Urinary bladder (tissue), 4 donors: ENCODE data around the gene BRME1. TPM values are rescaled to one million over a fixed set of nuclear protein-coding genes. Genes with fewer than 3 reads are reported as not detected.

Experiments
- DNase-seq: peaks from one replicate; pipeline ENCODE4 v3.0.0-alpha.2; 2015; ENCODE audit errors: extremely low spot score
- H3K27ac ChIP-seq: one replicate; pipeline ENCODE4 v1.5.1; 2013; ENCODE audit warnings: low read depth, mild to moderate bottlenecking, moderate library complexity
- H3K36me3 ChIP-seq: one replicate; pipeline ENCODE4 v1.6.1; 2013; ENCODE audit warnings: mild to moderate bottlenecking, moderate library complexity; ENCODE audit not compliant: insufficient read depth
- H3K4me1 ChIP-seq: one replicate; pipeline ENCODE4 v1.6.1; 2013; ENCODE audit warnings: mild to moderate bottlenecking, moderate library complexity; ENCODE audit not compliant: insufficient read depth
- H3K4me3 ChIP-seq: one replicate; pipeline ENCODE4 v1.5.1; 2013; ENCODE audit warnings: low read depth, low read length
- WGBS: extraction: QIAGEN DNeasy Blood & Tissue Kit; methylation state at CpG from one replicate; pipeline ENCODE4 v1.1.7; 2013; 5-methylcytosine and 5-hydroxymethylcytosine counted together
- polyA plus RNA-seq: library from polyadenylated mRNA; stranded (reverse); fragments of 200-250 nt; gene quantifications from one replicate; pipeline ENCODE4 v1.2.3, GENCODE V29; 2013
- total RNA-seq: library from RNA; depleted of rRNA; stranded (reverse); fragments of >200 nt; gene quantifications from one replicate; pipeline ENCODE4 v1.2.3, GENCODE V29; 2014
- donor health status: healthy with polysubstance abuse.
- donor health status: healthy.

BRME1 gene
- total and polyA plus RNA-seq, 2 donors: 2.0 to 2.2 TPM

DNA sequence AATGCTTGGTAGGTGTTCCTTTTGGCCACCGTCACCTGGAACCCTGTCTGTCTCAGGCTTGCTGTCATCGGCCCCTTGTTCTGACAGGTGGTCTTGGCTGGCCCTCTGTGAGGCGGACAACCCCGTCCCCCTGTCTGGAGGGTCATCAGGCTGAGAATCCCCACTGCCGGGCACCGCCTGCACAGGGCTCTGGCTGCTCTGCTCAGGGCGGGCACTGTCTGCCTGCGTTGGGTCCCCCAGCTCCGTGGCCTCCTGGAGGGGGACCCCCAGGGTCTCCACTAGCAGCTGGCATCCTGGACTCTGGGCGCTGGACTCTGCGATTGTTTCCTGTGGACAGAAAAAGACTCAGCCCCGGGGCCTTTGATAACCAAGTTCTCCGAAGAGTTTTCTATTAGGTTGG, 15.8 kb downstream of the BRME1 start:
- no peak overlapping the region for H3K27ac ChIP-seq
- no peaks in the 10 kb centered on the region for H3K36me3 ChIP-seq
- 91% methylated on average over 13 of the region's 13 CpGs for WGBS
- DNase-seq: no peak
- H3K4me1 ChIP-seq: no peaks in the 10 kb centered on the region
- no peak overlapping the region for H3K4me3 ChIP-seq

GRCh38 chr19:13888281-13888680, 17.6 kb downstream of the BRME1 start:
- 82% methylated on average over 16 of the region's 16 CpGs for WGBS

GRCh38 chr19:13887517-13887916, 18.4 kb downstream of the BRME1 start:
- Histone ChIP-seq H3K4me3 (no peak overlapping the region), H3K36me3 (no peaks in the 10 kb centered on the region), H3K27ac (no peak overlapping the region), H3K4me1 (no peaks in the 10 kb centered on the region)
- 65% methylated on average over 5 of the region's 5 CpGs for whole genome bisulfite sequencing
- no peak for DNase-seq

More at GRCh38 chr19:13888281-13888680, 17.6 kb downstream of the BRME1 start:
- no peak overlapping the region for H3K4me3 ChIP-seq
- no peaks in the 10 kb centered on the region for H3K4me1 ChIP-seq
- no peaks in the 10 kb centered on the region for H3K36me3 ChIP-seq
- no peak for DNase-seq
- no peak overlapping the region for H3K27ac ChIP-seq

DNA sequence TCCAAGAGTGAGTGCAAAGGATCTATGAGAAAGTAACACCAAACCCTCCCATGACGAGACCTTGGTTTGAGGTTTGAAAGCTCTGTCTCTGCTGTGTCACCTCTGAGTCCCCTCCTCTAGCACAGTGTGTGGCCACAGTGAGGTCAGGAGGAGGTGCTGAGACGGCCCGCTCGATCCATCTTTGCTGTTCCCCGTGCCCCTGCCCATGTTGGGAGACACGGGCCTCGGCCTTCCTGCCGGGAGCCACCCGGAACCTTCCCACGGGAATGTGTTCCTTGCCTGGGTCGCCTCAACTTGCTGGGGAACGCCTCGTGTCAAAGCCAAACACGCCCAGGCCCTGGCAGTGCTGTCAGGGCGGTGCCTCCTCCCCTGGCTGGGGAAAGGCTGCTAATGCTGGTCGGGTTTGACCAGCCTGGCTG, 18.9 kb downstream of the BRME1 start:
- H3K36me3 ChIP-seq: no peaks in the 10 kb centered on the region
- H3K4me3 ChIP-seq: no peak overlapping the region
- 60% methylated on average over 16 of the region's 16 CpGs for WGBS
- peak overlapping the region; percentile 44 for H3K27ac ChIP-seq
- DNase-seq: no peak
- no peaks in the 10 kb centered on the region for H3K4me1 ChIP-seq

- Histone ChIP-seq H3K4me1 (no peaks in the 10 kb centered on the region), H3K27ac (no peak overlapping the region), H3K36me3 (no peaks in the 10 kb centered on the region), H3K4me3 (no peak overlapping the region)
- no peak for DNase-seq
- WGBS: 92% methylated on average over 20 of the region's 20 CpGs
Measured at GRCh38 chr19:13885826-13886365, 20.0 kb downstream of the BRME1 start.

DNA sequence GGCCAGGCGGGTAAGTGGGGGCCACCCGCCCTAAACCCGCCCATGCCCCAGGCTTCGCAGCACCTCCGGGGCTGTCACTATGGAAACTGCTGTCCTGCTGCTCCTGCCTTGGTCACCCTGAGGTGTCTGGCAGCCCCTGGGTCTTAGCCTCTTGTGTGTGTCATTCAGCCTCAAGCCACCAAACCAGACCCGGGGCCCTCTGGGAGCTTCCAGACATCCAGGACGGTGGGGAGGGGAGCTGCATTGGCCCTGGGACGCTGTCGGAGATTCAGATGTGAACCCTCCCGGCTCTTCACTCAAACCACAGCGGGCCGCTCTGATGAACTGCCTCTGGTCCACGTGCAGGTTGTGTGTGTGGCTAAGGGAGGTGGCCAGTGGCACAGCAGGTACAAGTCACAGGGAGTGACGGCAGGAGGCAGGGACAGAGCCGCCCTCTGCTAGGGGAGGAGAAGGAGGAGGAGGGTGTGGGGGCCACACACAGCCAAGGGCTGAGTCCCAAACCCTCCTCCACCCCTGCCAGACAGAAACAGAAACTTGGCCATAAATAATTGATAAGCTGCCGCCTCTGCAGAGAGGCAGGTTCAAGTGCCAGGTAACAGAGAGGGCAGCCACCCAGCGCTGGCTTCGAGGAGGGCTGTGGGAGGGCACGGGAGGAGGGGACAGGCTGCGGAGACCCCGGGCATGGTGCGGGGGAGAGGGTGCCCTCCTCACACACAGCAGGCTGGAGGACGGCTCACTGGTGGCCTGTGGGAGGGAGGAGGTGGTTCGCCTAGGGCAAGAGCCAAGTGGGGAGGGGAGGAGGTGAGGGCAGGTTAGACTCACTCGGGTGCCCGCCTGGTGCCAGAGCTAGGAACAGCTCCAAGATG, 21.0 kb downstream of the BRME1 start:
- no peak for DNase-seq
- Histone ChIP-seq H3K36me3 (no peaks in the 10 kb centered on the region), H3K27ac (peak overlapping the region; percentile 14), H3K4me3 (no peak overlapping the region), H3K4me1 (no peaks in the 10 kb centered on the region)
- 54% methylated on average over 26 of the region's 26 CpGs for WGBS

GRCh38 chr19:13883516-13884064, 22.3 kb downstream of the BRME1 start:
- no peak overlapping the region for H3K4me3 ChIP-seq
- no peak for DNase-seq
- no peaks in the 10 kb centered on the region for H3K36me3 ChIP-seq
- 82% methylated on average over 10 of the region's 10 CpGs for WGBS
- H3K27ac ChIP-seq: no peak overlapping the region
- H3K4me1 ChIP-seq: no peaks in the 10 kb centered on the region

DNA sequence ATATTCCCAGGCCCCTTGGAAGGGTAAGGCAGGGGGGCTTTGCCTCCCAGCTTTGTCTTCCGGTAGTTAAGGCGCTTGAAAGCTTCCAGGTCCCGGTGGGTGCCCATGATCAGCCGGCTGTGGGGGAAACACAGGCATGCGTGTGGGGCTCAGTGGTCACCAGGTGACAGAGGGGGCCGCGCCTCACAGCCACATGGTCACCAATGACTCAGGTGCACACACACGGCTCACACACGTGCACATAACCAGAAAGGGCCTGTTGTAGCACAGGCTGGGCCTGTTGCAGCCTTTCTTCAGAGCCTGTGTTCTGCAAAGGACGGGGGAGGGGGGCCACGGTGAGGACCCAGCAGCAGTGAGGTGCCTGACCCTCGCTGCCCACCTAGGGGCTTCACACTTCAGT, 23.1 kb downstream of the BRME1 start:
- Histone ChIP-seq H3K4me1 (no peaks in the 10 kb centered on the region), H3K4me3 (no peak overlapping the region), H3K36me3 (no peaks in the 10 kb centered on the region), H3K27ac (no peak overlapping the region)
- DNase-seq: no peak
- 91% methylated on average over 12 of the region's 12 CpGs for WGBS

GRCh38 chr19:13882419-13882795, 23.5 kb downstream of the BRME1 start:
- DNase-seq: no peak
- no peak overlapping the region for H3K4me3 ChIP-seq
- no peaks in the 10 kb centered on the region for H3K4me1 ChIP-seq
- H3K36me3 ChIP-seq: no peaks in the 10 kb centered on the region
- peak overlapping the region; percentile 30 for H3K27ac ChIP-seq
- 92% methylated on average over 5 of the region's 5 CpGs for WGBS

GRCh38 chr19:13881692-13882418, 24.1 kb downstream of the BRME1 start:
- DNase-seq: no peak
- H3K36me3 ChIP-seq: no peaks in the 10 kb centered on the region
- H3K4me3 ChIP-seq: no peak overlapping the region
- peak overlapping the region; percentile 73 for H3K27ac ChIP-seq
- 59% methylated on average over 17 of the region's 17 CpGs for WGBS
- no peaks in the 10 kb centered on the region for H3K4me1 ChIP-seq

- no peak for DNase-seq
- H3K4me1 ChIP-seq: no peaks in the 10 kb centered on the region
- 39% methylated on average over 12 of the region's 12 CpGs for WGBS
- no peak overlapping the region for H3K4me3 ChIP-seq
- peak overlapping the region; percentile 73 for H3K27ac ChIP-seq
- no peaks in the 10 kb centered on the region for H3K36me3 ChIP-seq
Measured at GRCh38 chr19:13881251-13881691, 24.6 kb downstream of the BRME1 start.

GRCh38 chr19:13880059-13881043, 25.6 kb downstream of the BRME1 start:
- Histone ChIP-seq H3K4me1 (no peaks in the 10 kb centered on the region), H3K27ac (peak overlapping the region; percentile 47), H3K4me3 (no peak overlapping the region), H3K36me3 (no peaks in the 10 kb centered on the region)
- DNase-seq: peak; percentile 83
- WGBS: 6% methylated on average over 34 of the region's 34 CpGs

GRCh38 chr19:13877303-13877702, 28.6 kb downstream of the BRME1 start:
- no peak overlapping the region for H3K27ac ChIP-seq
- no peaks in the 10 kb centered on the region for H3K36me3 ChIP-seq
- no peak overlapping the region for H3K4me3 ChIP-seq
- no peaks in the 10 kb centered on the region for H3K4me1 ChIP-seq
- no peak for DNase-seq
- WGBS: 89% methylated on average over 27 of the region's 27 CpGs
